M059J (cell line): ENCODE results near the gene MACROD2. TPM values are rescaled to one million over a fixed set of nuclear protein-coding genes. Genes with fewer than 3 reads are reported as not detected.

Experiments used
- DNase-seq: peaks from one replicate; pipeline ENCODE4 v3.0.0-alpha.2; 2012; ENCODE audit warnings: low read depth
- total RNA-seq: library from RNA; depleted of rRNA; stranded (reverse); fragments of >200 nt; shearing (Covaris generic); gene quantifications from 2 replicates; pipeline ENCODE4 v1.2.3, GENCODE V29; 2014

The MACROD2 gene
- total RNA-seq, 1 experiment from 2014 or later, result 1.8 TPM

DNA sequence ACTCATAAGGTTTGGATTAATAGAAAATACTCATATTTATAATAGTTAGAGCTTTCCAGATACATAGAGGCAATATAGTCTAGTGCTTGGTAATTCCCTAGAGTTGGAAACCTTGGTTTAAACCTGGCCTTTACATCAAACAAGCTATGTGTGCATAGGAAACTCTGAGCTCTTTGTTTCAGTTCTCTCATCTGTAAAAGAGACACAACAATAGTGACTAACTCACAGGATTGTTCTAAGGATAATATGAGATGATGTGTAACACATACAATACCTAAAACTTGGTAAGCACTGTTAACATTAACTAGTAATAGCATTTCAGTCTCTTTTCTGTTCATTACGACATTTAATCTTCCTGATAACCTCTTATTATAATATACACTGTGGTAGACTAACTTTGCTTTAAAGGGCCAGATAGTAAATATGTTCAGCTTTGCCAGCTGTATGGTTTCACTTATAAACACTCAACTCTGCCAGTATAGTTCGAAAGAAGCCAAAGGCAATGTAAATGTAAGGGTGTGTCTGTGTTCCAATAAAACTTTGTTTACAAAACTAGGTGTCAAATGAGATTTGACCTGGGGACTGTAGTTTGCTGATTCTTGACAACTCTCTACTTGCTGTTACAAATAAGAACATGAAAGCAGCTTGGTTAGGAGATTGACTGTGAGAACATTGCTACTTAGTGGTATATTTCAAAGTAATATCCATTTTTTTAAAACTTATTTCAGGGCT, 712.7 kb downstream of the MACROD2 start:
- no peak for DNase-seq

DNA sequence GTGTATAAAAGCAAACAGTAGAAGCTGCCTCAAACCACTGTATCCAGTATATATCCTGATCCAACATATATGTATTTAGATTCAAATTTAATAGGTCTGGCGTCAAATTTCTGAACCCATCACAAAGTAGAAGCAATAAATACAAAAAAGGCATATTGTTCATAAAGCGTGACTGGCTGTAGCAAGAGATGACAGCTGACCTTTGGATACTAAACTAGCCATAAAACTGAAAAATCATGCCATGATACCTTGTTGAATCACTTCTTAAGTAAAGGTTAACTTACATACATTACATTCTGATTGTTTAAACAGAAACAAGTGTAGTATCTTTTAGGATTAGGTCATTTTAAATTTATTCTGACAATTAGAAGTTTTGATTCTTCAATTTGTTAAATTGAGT, 714.1 kb downstream of the MACROD2 start:
- DNase-seq, result no peak

DNA sequence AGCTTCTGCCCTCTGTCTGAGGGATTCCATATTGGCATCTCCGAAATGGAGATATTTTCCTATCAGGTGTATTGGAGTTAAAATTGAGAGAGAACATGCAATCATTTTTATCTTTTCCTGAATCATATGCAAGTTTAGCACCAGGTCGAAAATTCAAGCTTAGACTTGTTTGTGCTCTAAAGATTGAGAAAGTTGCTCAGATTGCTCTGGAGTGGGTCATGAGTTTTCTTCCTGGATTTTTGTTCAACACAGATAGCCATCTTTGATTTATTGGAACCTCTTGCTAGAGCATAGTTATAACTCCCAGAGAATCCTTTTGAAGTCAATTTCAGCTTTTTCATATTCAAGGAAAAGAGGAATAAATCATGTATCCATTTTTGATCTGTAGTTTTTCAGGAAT, 715.6 kb downstream of the MACROD2 start:
- no peak for DNase-seq

DNA sequence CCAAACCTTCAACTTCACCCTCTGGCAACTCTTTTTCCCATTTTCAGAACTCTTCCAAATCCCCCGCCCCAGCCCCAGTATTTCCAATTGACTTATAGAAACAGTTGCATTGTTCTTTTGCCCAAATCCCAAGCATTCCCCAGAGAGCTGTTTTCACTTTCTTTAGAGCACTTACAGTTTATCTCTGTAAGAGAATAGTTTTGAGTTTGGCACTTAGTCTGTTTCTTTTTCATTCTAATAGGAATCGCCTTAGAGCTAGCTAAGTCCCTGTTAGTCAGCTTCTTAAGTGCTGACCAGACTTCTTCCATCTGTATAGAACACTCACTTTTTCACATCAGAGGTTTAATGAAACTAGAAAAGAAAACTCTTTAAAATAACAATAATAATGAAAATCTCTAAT, 716.3 kb downstream of the MACROD2 start:
- no peak for DNase-seq

DNA sequence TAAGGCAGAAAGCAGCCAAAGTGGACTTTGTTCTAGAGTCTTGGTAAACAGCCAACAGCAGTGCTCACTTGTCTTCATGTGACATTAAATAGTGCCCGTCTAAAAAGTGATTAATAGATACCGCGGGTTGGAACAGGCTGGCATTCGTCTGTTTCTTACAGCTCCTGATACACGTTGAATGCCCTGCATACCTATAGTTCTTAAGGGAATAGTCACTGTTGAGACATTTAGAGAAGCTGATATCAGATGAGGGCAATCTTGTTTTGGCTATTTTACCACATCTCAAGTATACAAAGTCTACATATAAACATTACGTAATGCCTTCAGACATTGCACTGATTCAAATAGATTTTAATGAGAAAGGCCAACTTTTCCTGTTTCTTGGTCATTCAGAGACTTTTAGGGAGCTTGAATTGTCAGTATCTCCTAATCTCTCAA, 717.0 kb downstream of the MACROD2 start:
- peak; percentile 52 for DNase-seq

DNA sequence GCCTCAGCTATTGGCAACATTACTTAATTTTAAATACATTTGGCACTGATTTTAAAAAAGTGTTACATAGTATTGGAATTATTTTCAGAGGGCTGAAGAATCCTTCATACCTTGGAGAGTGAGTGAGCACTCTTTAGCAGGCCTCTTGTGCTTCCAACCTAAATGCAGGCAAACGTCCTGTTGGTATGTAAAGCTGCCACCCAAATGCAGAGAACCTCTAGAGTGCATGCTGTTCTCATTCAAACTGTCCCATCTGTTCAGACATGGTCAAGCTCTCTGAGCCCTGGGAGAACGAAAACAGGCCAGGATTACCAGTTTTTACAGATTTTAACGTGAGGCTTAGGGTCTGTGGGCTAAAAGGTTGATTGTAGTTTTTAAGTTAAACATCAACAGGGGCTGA, 720.1 kb downstream of the MACROD2 start:
- no peak for DNase-seq

DNA sequence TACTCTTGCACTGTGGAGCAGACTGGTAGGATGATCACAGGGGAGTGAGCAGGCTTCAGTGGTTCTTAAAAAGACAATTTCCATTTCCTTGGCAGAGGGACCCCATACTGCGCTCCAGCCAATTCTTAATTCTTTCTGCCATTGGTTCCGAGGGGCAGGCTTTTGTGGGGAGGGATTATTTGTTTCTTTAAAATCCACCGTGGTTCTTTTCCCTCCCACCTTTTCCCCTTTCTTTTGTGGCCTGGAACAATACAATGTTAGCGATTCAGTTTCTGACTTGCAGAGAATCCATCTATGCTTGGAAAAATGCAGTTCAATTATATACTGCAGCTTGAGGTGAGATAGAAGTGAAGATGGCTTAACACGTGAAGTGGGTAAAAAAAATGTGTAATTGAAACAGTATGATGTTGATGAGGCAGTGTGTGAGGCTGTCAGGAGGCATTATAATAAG, 721.1 kb downstream of the MACROD2 start:
- no peak for DNase-seq

DNA sequence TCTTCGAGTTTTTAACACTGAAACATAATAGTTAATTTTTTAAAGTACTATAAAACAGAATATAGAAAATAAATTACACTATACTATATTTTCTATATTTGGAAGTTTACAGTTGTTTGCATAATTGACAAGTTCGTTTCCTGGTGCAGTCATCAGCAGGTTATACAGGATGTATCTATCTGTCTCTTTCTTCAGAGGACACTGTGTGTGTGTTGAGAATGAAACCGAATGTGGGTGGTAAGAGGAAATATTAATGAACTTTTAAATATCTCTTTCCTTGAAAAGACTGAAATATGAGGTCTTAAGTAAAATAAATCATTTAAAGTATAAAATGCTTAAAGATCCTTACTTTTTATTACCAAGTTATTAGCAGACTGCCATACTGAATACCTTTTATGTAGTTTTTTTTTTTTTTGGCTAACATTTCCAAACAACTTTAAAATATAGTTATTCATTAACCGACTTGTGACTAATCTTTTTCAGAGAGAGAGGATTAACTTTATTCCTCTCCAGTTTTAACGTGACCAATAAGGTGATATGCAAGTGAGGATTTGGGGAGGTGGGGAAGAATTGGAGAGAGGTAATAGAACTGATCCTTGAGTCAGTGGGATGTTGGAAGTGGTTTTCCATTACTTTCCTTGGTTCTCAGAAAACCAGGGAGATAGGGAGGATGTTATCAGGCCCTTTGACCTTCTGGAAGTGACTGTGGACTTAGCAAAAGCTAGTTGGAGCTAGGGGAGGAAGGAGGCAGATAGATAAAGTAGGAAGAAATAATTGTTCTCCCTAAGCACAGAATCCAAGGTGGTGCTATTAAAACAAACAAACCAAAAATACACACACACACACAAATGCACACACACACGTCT, 722.1 kb downstream of the MACROD2 start:
- DNase-seq, result no peak

DNA sequence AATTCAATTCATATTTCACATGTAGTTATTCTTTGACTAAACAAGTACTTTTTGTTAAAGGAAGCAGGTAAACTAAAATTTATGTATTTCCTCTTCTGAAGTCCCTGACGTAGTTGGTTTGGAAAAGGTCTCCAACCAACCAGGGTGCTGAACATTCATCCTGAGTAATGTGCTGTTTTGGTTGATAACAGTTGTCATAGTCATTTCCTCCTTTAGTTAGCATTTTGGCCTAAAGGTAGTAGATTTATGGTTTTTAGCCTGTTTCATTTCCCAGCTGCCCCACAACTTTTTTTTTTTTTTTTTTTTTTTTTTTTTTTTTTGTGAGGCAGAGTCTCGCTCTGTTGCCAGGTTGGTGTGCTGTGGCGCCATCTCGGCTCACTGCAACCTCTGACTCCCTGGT, 724.9 kb downstream of the MACROD2 start:
- peak; percentile 26 for DNase-seq

DNA sequence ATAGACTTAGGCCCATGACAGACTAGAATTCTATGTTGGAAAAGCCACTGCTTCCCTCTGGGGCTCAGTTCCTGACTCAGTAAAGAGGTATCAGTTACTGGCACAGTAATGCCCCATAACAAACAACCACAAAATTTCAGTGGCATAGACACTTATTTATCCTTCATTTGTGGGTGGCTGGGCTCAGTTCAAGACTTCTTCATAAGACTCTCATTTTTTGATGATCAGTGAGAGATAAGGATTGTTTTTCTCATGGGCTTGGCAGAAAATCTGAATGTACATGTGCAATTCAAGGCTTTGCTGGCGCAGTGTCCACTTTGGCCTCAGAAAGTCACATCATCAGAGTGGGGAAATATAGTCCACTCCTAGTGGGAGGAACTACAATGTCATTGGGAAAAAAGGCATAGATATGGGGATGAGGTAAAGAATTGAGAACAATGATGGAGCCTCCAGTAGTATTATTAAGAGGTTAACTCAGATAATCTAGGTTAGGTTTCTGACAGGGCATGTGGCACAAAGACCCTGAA, 726.7 kb downstream of the MACROD2 start:
- peak; percentile 17 for DNase-seq

DNA sequence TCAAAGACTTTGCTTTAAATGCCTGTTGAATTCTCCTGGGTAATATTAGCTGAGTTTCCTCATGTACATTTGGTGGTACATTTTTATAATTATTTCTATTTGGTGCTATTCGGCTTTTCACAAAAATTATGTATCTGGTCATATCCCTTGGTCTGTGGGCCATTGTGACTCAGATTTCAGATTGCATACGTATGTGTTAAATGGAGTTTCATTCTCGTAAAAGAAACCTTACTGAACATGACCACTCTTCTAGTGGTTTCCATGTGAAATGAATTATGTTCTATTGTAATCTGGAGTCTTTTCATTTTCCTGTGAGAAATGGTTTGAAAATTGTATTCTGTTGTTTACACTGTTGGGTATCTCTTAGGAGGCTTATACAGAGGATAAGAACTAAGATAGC, 728.3 kb downstream of the MACROD2 start:
- DNase-seq, result no peak

DNA sequence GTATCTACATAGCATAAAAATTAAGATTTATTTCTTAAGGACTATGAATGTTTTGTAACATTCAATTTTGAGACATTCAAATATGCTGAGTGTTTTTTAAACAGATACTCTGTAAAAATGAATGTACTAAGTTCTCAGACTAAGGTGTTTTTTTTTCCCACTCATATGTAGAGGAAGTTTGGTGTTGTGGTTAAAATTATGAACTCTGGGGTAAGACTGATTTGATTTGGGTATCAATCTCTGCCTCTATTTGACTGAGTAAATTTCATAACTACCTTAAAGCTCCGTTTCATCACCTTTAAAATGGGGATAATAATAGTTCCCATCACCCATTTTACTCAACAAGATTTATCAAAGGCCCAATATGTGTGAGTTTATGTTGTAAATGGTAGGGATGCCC, 728.7 kb downstream of the MACROD2 start:
- no peak for DNase-seq

DNA sequence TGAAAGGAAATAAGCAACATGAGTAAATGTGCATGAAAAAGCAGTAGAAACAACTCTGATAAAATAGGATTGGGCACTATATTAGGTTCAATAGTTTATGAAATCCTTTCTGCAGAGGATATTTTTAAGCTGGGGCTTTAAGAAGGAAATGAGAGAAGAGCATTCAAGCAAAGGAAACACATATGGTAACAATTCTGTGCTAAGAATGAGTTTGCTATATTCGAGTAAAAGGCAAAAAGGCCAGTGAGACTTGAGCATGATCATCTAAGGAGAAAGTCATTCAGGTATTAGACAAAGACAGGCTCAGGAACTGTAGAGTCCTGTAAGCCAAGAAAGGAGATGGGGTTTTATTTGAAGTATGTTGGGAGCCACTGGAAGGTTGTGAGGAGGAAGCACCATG, 729.2 kb downstream of the MACROD2 start:
- no peak for DNase-seq

DNA sequence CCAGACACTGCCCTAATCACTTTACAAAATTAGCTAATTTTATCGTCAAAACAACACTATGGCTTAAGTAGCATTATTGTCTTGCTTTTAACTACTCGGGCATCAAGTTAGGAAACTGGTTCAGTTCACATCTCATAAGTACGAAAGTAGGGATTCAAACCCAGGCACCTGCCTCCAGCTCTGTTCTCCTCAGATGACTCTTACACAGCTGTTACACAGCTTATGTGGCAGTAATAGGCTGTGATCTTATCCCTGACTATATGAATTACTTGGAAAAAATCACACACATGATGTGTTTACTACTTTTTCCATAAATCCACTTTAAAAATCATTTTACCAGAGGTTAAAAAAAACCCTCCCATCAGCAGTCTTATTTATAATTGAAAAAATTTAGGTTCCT, 731.3 kb downstream of the MACROD2 start:
- no peak for DNase-seq

DNA sequence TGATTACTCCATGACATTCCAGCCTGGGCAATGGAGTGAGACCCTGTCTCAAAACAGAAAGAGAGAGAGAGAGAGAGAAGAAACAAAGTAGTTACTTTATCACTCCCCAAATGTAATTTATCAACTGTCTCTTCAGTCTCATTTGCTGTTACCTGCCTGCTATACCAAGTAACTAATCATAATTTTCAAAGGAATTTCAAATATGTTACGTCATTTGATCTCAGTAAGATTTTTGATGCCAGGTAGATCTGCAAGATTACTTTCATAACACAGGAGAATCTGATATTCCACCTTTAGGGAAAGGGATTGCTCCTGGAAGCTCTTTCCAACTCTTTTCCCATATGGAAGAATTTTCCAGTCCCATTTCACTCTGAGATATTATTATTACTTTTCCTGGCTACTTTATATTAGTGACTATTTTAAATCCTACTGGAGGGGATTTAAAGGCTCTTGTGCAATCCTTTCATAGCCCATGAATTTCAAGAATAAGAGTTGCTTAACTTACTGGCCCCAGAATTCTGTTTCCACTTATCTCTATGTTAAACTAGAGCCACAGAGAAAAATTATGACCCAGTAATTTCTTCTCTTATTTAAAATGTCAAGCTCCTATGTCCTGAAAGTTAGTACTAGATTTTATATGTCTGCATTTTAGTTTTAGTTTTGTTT, 732.3 kb downstream of the MACROD2 start:
- no peak for DNase-seq

DNA sequence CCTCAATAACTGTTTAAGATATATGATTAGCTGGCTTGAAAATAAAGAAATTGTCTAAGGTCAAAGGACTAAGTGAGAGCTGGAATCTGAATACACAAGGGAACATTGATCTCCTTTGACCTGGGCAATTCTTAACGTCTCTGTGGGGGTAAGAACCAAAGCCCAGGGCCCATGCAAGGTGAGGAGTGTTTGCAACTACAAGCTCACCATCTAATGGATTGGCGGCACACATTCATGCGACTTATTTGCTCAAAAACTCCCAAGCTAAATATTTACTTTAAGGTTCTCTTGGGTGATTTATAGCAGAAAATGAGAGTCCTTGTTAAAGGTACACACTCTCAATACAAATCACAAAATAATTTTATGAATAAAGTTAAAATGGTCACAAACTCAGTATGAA, 734.1 kb downstream of the MACROD2 start:
- no peak for DNase-seq

DNA sequence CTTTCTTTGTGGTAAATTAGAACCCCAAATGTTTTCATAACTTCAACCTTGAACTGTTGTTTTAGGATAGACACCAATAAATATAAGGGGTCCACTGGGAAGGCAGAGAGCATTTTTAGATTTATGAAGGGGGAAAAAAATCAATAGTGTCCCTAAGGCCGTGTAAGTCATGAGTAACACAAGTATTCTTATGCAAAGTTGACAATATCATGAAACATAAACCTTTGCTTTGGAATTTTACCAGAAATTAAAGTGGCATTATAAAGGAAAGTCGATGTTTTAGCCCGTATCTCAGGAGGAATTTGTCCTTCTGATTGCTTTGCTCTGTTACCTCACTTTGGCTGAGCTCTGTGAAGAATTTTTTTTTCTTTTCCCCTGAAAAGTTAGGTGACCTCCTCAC, 737.0 kb downstream of the MACROD2 start:
- no peak for DNase-seq

DNA sequence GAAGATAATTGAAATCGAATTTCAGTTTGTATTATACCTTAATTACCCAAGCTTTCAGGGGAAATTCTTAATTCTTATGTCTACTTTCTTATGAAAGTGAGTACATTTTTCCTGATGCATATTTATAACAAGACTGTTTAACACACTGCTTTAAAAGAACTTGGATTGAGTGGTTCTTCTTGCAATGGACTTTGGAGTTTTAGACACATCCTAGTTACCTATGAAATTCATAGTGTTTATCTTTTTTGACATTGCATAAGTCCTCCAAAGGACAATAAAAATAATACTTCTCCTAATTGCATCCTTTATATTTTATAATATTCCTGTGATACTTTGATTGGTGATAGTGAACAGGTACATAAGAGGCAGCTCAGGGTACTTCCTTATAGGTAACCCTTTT, 737.7 kb downstream of the MACROD2 start:
- no peak for DNase-seq

DNA sequence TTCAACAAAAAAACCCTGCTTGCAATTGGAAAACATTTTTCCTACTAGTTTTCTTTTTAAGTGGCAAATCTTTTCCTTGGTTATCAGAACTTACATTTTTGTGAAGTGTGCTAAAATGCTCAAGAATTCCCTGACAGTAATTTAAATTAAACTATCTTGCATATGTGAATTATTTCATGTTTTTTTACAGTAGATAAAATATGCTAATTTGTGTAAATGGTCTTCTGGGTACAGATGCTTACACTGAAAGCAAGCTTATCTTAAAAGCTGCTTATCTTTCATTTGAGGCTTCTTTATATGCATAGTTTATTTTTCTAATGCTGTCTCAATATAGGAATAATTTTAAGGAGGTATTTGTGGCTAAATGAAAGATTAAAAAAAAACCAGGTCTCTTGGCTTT, 745.1 kb downstream of the MACROD2 start:
- DNase-seq, result no peak

DNA sequence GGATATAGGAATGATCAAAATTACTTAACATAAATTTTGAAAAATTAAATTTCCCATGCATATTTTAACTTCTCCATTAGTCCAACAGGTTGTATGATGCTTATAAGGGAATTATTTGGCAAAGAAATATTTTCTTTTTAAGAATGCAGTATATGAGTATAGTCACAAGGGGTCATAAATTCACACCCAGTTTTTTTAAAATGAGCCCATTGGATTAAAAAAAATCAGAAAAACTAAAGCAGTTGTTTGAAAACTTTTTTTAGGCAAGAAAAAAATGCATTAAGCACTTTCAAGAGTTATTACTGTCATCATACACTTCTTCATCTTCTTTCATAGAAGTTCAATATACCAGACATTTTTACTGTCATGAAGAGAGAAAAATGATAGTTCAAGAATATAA, 746.3 kb downstream of the MACROD2 start:
- no peak for DNase-seq

DNA sequence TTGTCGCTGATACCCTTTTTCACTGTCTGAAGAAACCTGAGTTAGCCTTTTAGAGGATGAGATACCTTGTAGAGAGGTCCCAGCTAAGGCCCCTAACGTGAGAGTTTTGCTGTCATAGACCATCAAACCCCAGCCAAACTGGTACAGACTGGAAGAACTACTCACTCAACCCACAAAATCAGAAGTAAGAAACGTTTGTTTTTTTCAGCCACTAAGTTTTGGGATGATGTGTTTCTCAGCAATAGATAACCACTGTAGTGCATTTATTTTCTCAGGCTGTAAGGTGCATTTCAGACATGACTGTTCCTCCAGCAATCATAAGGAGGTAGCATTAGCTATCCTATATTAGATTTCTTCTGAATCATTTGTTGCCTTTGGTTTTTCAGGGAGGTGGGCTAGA, 749.4 kb downstream of the MACROD2 start:
- DNase-seq, result no peak

DNA sequence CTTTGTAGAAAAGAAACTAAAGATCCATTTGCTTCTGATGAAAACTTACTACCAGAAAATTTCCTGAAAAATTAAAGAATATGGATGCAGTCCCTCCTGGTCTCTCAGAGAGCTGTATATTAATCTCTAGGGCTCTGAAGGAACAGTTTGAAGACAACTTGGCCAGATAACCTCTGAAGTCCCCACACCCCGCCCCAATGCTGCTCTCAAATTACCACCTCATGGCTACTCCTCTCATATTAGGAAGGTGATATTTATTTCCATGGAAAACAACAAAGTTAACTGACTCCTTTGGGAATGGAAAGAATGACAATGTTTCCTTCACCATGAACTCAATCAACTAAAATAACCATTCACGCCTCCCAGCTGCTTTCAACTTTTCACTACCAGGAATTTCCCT, 750.5 kb downstream of the MACROD2 start:
- no peak for DNase-seq
